T-cell (primary cell): ENCODE results near the gene LITAFD. TPM values are rescaled to one million over a fixed set of nuclear protein-coding genes. Genes with fewer than 3 reads are reported as not detected.

Source experiments
- ATAC-seq, 4 experiments: fragments of 200-7000 bp in 3 of 4; fragments of 150-1000 bp in 1 of 4; cut with Tn5 transposase; replicated peaks in 1 of 4; 1 replicate in 3 of 4; 2 replicates in 1 of 4; pipeline ENCODE4 v1.10.0; 2021; ENCODE audit warnings: moderate library complexity in 3 of 4, mild to moderate bottlenecking in 2 of 4, moderate number of reproducible peaks in 1 of 4
- CTCF ChIA-PET, 2 donors: fragments of 300-600 bp; sonication (Branson Sonifier 250); formaldehyde crosslinking; loops; one replicate each; lab custom pipeline; 2022; ENCODE audit warnings: antibody characterized with exemption in 2 of 2; lab: Charles Lee
- POLR2A ChIA-PET, 2 donors: fragments of 300-600 bp; sonication (Branson Sonifier 250); formaldehyde crosslinking; loops; one replicate each; lab custom pipeline; 2022; ENCODE audit warnings: antibody characterized with exemption in 2 of 2; lab: Charles Lee
- DNase-seq, 35 experiments: peaks; one replicate each; pipeline versions ENCODE4 v3.0.0 to v3.0.0-alpha.2; 2013 to 2023
- H3K27ac ChIP-seq: one replicate; pipeline ENCODE4 v1.5.1; 2013; ENCODE audit warnings: low read length
- H3K27me3 ChIP-seq, 2 experiments: replicated peaks in 1 of 2; 1 replicate in 1 of 2; 2 replicates in 1 of 2; pipeline versions ENCODE4 v1.6.1 to v1.7.0; 2013; ENCODE audit warnings: low read length in 1 of 2, mixed read lengths in 1 of 2; ENCODE audit not compliant: control insufficient read depth in 2 of 2, insufficient read depth in 2 of 2; ENCODE audit errors: extremely low read depth in 1 of 2
- H3K36me3 ChIP-seq, 2 donors: 1 replicate in 1 of 2; 2 replicates in 1 of 2; pipeline versions ENCODE4 v1.6.1 to v1.7.0; 2013; ENCODE audit warnings: low read length in 1 of 2; ENCODE audit not compliant: control insufficient read depth in 2 of 2, insufficient read depth in 1 of 2; ENCODE audit errors: extremely low read depth in 1 of 2
- H3K4me1 ChIP-seq, 2 experiments: 1 replicate in 1 of 2; 2 replicates in 1 of 2; pipeline versions ENCODE4 v1.6.1 to v1.7.0; 2013; ENCODE audit warnings: low read length in 2 of 2, mixed read lengths in 1 of 2; ENCODE audit not compliant: insufficient read depth in 2 of 2, control insufficient read depth in 1 of 2; ENCODE audit errors: extremely low read depth in 1 of 2
- H3K4me3 ChIP-seq, 2 donors: 1 replicate in 1 of 2; 2 replicates in 1 of 2; pipeline versions ENCODE4 v1.5.1 to v1.7.0; 2013; ENCODE audit warnings: mild to moderate bottlenecking in 2 of 2, low read length in 1 of 2, moderate library complexity in 1 of 2; ENCODE audit not compliant: control insufficient read depth in 1 of 2; ENCODE audit errors: extremely low read depth in 1 of 2
- H3K9me3 ChIP-seq: 2 replicates; pipeline ENCODE4 v1.7.0; 2013
- H3K27ac Mint-ChIP-seq, 2 donors: one replicate each; pipeline ENCODE4 v1.8.0; 2020 to 2021; ENCODE audit warnings: mild to moderate bottlenecking in 2 of 2, mixed read lengths in 2 of 2
- H3K27me3 Mint-ChIP-seq, 2 donors: one replicate each; pipeline ENCODE4 v1.8.0; 2021 to 2022; ENCODE audit warnings: mixed read lengths in 2 of 2
- H3K36me3 Mint-ChIP-seq: one replicate; pipeline ENCODE4 v1.8.0; 2021; ENCODE audit warnings: mixed read lengths
- H3K4me1 Mint-ChIP-seq, 3 donors: one replicate each; pipeline ENCODE4 v1.8.0; 2020 to 2022; ENCODE audit warnings: mixed read lengths in 3 of 3, mild to moderate bottlenecking in 1 of 3
- H3K4me3 Mint-ChIP-seq, 3 donors: one replicate each; pipeline ENCODE4 v1.8.0; 2020 to 2022; ENCODE audit warnings: mild to moderate bottlenecking in 3 of 3, mixed read lengths in 3 of 3, moderate library complexity in 3 of 3
- H3K9me3 Mint-ChIP-seq, 3 donors: one replicate each; pipeline ENCODE4 v1.8.0; 2020 to 2022; ENCODE audit warnings: mixed read lengths in 3 of 3
- WGBS: methylation state at CpG from one replicate; pipeline ENCODE4 v1.1.5; 2013; ENCODE audit warnings: missing lambda C conversion rate; ENCODE audit not compliant: insufficient coverage; 5-methylcytosine and 5-hydroxymethylcytosine counted together
- total RNA-seq, 35 experiments: library from RNA in 6 of 35; stranded (reverse) in 6 of 35; fragments of 120-200 nt in 1 of 35; gene quantifications; one replicate each; pipeline versions ENCODE4 v1.2.1 to v1.2.4 and lab custom pipeline; 2013 to 2026

The LITAFD gene
- total RNA-seq, 5 donors from 2014 or later (not counting 1 experiment from before 2014, with no cell fraction given) = not detected

GRCh38 chr16:8885674-8886592 is 3.8 kb downstream of the LITAFD start:
- Mint-ChIP-seq H3K4me3 (no peak overlapping the region), H3K27ac (peak overlapping the region in 1 of 2 donors; percentile 59), H3K4me1 (peaks cover 9 to 11% (median 11%) of the 10 kb centered on the region in 3 donors), H3K27me3 (peaks cover 6 to 12% of the 10 kb centered on the region in 2 donors), H3K9me3 (no peaks in the 10 kb centered on the region), H3K36me3 (peaks cover 5% of the 10 kb centered on the region)
- no peak for DNase-seq
- H3K9me3 ChIP-seq = no peaks in the 10 kb centered on the region
- peaks cover 3 to 4% of the 10 kb centered on the region in 2 donors for H3K36me3 ChIP-seq
- no peak overlapping the region for H3K4me3 ChIP-seq
- CTCF ChIA-PET = interaction anchor here in 1 of 2 donors (0.8 kb wide), 1 partner anchor 13 kb away, joined by 3 read pairs; no protein-coding TSS in a partner anchor
- 31% methylated on average over 14 of the region's 20 CpGs for WGBS
- H3K27ac ChIP-seq = no peak overlapping the region
- H3K27me3 ChIP-seq = peaks cover 0 to 37% of the 10 kb centered on the region in 2 experiments
- POLR2A ChIA-PET = no interaction called here
- ATAC-seq = peak in 3 of 4 experiments; percentile 14 to 43 (median 17)
- H3K4me1 ChIP-seq = peaks cover 0 to 15% of the 10 kb centered on the region in 2 experiments

- no peak for ATAC-seq
- no peak overlapping the region for H3K4me3 Mint-ChIP-seq
Observed at GRCh38 chr16:8886593-8887430, 4.7 kb downstream of the LITAFD start.

GRCh38 chr16:8887431-8887765 is 5.2 kb downstream of the LITAFD start:
- no peaks in the 10 kb centered on the region for H3K9me3 Mint-ChIP-seq
- H3K4me1 Mint-ChIP-seq = peaks cover 19 to 22% (median 20%) of the 10 kb centered on the region in 3 donors
- POLR2A ChIA-PET = no interaction called here
- ATAC-seq (no peak), DNase-seq (no peak)
- Histone ChIP-seq H3K27me3 (peaks cover 0 to 37% of the 10 kb centered on the region in 2 experiments), H3K4me3 (no peak overlapping the region), H3K27ac (no peak overlapping the region), H3K4me1 (peaks cover 0 to 30% of the 10 kb centered on the region in 2 experiments), H3K36me3 (peaks cover 13 to 16% of the 10 kb centered on the region in 2 donors), H3K9me3 (no peaks in the 10 kb centered on the region)
- H3K4me3 Mint-ChIP-seq = no peak overlapping the region
- WGBS = 83% methylated on average over 6 of the region's 6 CpGs
- H3K36me3 Mint-ChIP-seq = peaks cover 19% of the 10 kb centered on the region
- CTCF ChIA-PET = no interaction called here
- peaks cover 6 to 12% of the 10 kb centered on the region in 2 donors for H3K27me3 Mint-ChIP-seq
- H3K27ac Mint-ChIP-seq = peak overlapping the region in 1 of 2 donors; percentile 29

More at GRCh38 chr16:8886593-8887430, 4.7 kb downstream of the LITAFD start:
- POLR2A ChIA-PET = no interaction called here
- no peak for DNase-seq
- Histone ChIP-seq H3K27ac (no peak overlapping the region), H3K36me3 (peaks cover 10 to 11% of the 10 kb centered on the region in 2 donors), H3K4me3 (no peak overlapping the region), H3K9me3 (no peaks in the 10 kb centered on the region), H3K27me3 (peaks cover 0 to 37% of the 10 kb centered on the region in 2 experiments), H3K4me1 (peaks cover 0 to 24% of the 10 kb centered on the region in 2 experiments)
- H3K27me3 Mint-ChIP-seq = peaks cover 6 to 12% of the 10 kb centered on the region in 2 donors
- peaks cover 14% of the 10 kb centered on the region for H3K36me3 Mint-ChIP-seq
- 81% methylated on average over 18 of the region's 19 CpGs for WGBS
- H3K9me3 Mint-ChIP-seq = no peaks in the 10 kb centered on the region
- peak overlapping the region in 1 of 2 donors; percentile 29 for H3K27ac Mint-ChIP-seq
- CTCF ChIA-PET = interaction anchor here in 1 of 2 donors (0.8 kb wide), 1 partner anchor 14 kb away, joined by 3 read pairs; no protein-coding TSS in a partner anchor
- H3K4me1 Mint-ChIP-seq = peaks cover 15 to 18% (median 16%) of the 10 kb centered on the region in 3 donors

- H3K27ac Mint-ChIP-seq = peak overlapping the region in 1 of 2 donors; percentile 58
- H3K36me3 Mint-ChIP-seq = peaks cover 23% of the 10 kb centered on the region
- ATAC-seq (no peak), DNase-seq (no peak)
- no peak overlapping the region for H3K4me3 ChIP-seq
- H3K9me3 ChIP-seq = no peaks in the 10 kb centered on the region
- peaks cover 6 to 12% of the 10 kb centered on the region in 2 donors for H3K27me3 Mint-ChIP-seq
- peaks cover 19 to 26% (median 20%) of the 10 kb centered on the region in 3 donors for H3K4me1 Mint-ChIP-seq
- H3K4me3 Mint-ChIP-seq = no peak overlapping the region
- H3K27ac ChIP-seq = no peak overlapping the region
- H3K27me3 ChIP-seq = peaks cover 0 to 33% of the 10 kb centered on the region in 2 experiments
- peaks cover 13 to 23% of the 10 kb centered on the region in 2 donors for H3K36me3 ChIP-seq
- H3K9me3 Mint-ChIP-seq = no peaks in the 10 kb centered on the region
- 92% methylated on average over 16 of the region's 16 CpGs for WGBS
- POLR2A ChIA-PET = no interaction called here
- H3K4me1 ChIP-seq = peaks cover 0 to 32% of the 10 kb centered on the region in 2 experiments
- CTCF ChIA-PET = no interaction called here
Observed at GRCh38 chr16:8887952-8888560, 5.9 kb downstream of the LITAFD start.

GRCh38 chr16:8888951-8889892 is 7.1 kb downstream of the LITAFD start:
- Mint-ChIP-seq H3K9me3 (no peaks in the 10 kb centered on the region), H3K4me3 (no peak overlapping the region), H3K4me1 (peaks cover 19 to 29% (median 20%) of the 10 kb centered on the region in 3 donors), H3K27me3 (peaks cover 6 to 10% of the 10 kb centered on the region in 2 donors), H3K27ac (no peak overlapping the region), H3K36me3 (peaks cover 31% of the 10 kb centered on the region)
- ATAC-seq (no peak), DNase-seq (no peak)
- Histone ChIP-seq H3K4me1 (peaks cover 0 to 32% of the 10 kb centered on the region in 2 experiments), H3K9me3 (no peaks in the 10 kb centered on the region), H3K4me3 (no peak overlapping the region), H3K27me3 (peaks cover 0 to 22% of the 10 kb centered on the region in 2 experiments), H3K36me3 (peaks cover 16 to 34% of the 10 kb centered on the region in 2 donors), H3K27ac (no peak overlapping the region)
- POLR2A ChIA-PET = no interaction called here
- CTCF ChIA-PET = no interaction called here
- 96% methylated on average over 19 of the region's 23 CpGs for whole genome bisulfite sequencing
